Hepatocyte (in vitro differentiated cells): Measurements from ENCODE around the gene PDP2. TPM values are rescaled to one million over a fixed set of nuclear protein-coding genes. Genes with fewer than 3 reads are reported as not detected.

Experiments used
- DNase-seq: peaks from one replicate; pipeline ENCODE4 v3.0.0-alpha.2; 2016; ENCODE audit warnings: low spot score
- H2AFZ ChIP-seq: fragments of 200-600 bp; sonication (generic); 2 replicates; pipeline ENCODE4 v1.6.0; 2016; ENCODE audit warnings: antibody characterized with exemption, mild to moderate bottlenecking
- H3K27ac ChIP-seq: fragments of 200-600 bp; sonication (generic); 2 replicates; pipeline ENCODE4 v1.5.1; 2016; ENCODE audit warnings: mild to moderate bottlenecking
- H3K27me3 ChIP-seq: fragments of 200-600 bp; sonication (generic); 2 replicates; pipeline ENCODE4 v1.6.1; 2016
- H3K36me3 ChIP-seq: fragments of 200-600 bp; sonication (generic); replicated peaks from 2 replicates; pipeline ENCODE4 v1.5.1; 2016; ENCODE audit warnings: low read depth; ENCODE audit not compliant: insufficient read depth
- H3K4me1 ChIP-seq: fragments of 200-600 bp; sonication (generic); 2 replicates; pipeline ENCODE4 v1.5.1; 2016; ENCODE audit warnings: mild to moderate bottlenecking, moderate library complexity; ENCODE audit not compliant: insufficient read depth
- H3K4me2 ChIP-seq: fragments of 200-600 bp; sonication (generic); 2 replicates; pipeline ENCODE4 v1.6.0; 2016
- H3K4me3 ChIP-seq: fragments of 200-600 bp; sonication (generic); 2 replicates; pipeline ENCODE4 v1.5.1; 2016; ENCODE audit warnings: mild to moderate bottlenecking
- H3K79me2 ChIP-seq: fragments of 200-600 bp; sonication (generic); 2 replicates; pipeline ENCODE4 v1.6.0; 2017; ENCODE audit warnings: mild to moderate bottlenecking
- H3K9me2 ChIP-seq: fragments of 200-600 bp; sonication (generic); replicated peaks from 2 replicates; pipeline ENCODE4 v1.6.0; 2017; ENCODE audit warnings: mild to moderate bottlenecking; ENCODE audit not compliant: insufficient read depth
- H3K9me3 ChIP-seq: fragments of 200-600 bp; sonication (generic); 2 replicates; pipeline ENCODE4 v1.5.1; 2016; ENCODE audit warnings: low read depth, mild to moderate bottlenecking
- H4K20me1 ChIP-seq: fragments of 200-600 bp; sonication (generic); 2 replicates; pipeline ENCODE4 v1.6.0; 2016; ENCODE audit warnings: mild to moderate bottlenecking; ENCODE audit not compliant: insufficient read depth, poor library complexity, severe bottlenecking
- CTCF ChIP-seq: fragments of 200-600 bp; sonication (generic); IDR thresholded peaks from 2 replicates; pipeline ENCODE4 v1.5.1; 2016; ENCODE audit warnings: antibody characterized with exemption, mild to moderate bottlenecking; ENCODE audit not compliant: poor library complexity
- EZH2 ChIP-seq: fragments of 200-600 bp; sonication (generic); IDR thresholded peaks from 2 replicates; pipeline ENCODE4 v1.6.1; 2016; ENCODE audit warnings: antibody characterized with exemption, mild to moderate bottlenecking, borderline replicate concordance
- EZH2phosphoT487 ChIP-seq: fragments of 200-600 bp; sonication (generic); IDR thresholded peaks from one replicate; pipeline ENCODE4 v1.6.1; 2018; ENCODE audit warnings: antibody characterized with exemption, mild to moderate bottlenecking, low read depth, moderate library complexity; ENCODE audit not compliant: unreplicated experiment, severe bottlenecking
- WGBS: methylation state at CpG from one replicate; pipeline ENCODE4 v1.1.6; 2016; ENCODE audit warnings: low lambda C conversion rate; ENCODE audit errors: missing lambda C conversion rate; 5-methylcytosine and 5-hydroxymethylcytosine counted together
- polyA plus RNA-seq: library from polyadenylated mRNA; unstranded; fragments of >200 nt; fragmentation: Nextera tagmentation; extraction: Ambion mirVana; gene quantifications from 2 replicates; pipeline ENCODE4 v1.2.1, GENCODE V29; 2016
- total RNA-seq: library from RNA; depleted of rRNA; stranded (reverse); fragments of >200 nt; gene quantifications from 2 replicates; pipeline ENCODE4 v1.2.3, GENCODE V29; 2014

The PDP2 gene
- total and polyA plus RNA-seq, 2 experiments from 2014 or later, result 5.2 to 17.7 TPM

GRCh38 chr16:66899945-66900710, 19.8 kb downstream of the PDP2 start:
- Histone ChIP-seq H4K20me1 (no peaks in the 10 kb centered on the region), H3K4me3 (no peak overlapping the region), H3K9me3 (no peaks in the 10 kb centered on the region), H3K27me3 (no peaks in the 10 kb centered on the region), H2AFZ (peak overlapping the region; percentile 2), H3K4me1 (peaks cover 47% of the 10 kb centered on the region), H3K9me2 (no peaks in the 10 kb centered on the region), H3K79me2 (no peaks in the 10 kb centered on the region), H3K27ac (peak overlapping the region; percentile 92), H3K36me3 (no peaks in the 10 kb centered on the region), H3K4me2 (peak overlapping the region; percentile 26)
- TF ChIP-seq EZH2 (no peak), CTCF (no peak), EZH2phosphoT487 (no peak)
- WGBS, result 33% methylated on average over 9 of the region's 9 CpGs
- DNase-seq, result peak; percentile 92

- Histone ChIP-seq H2AFZ (no peak overlapping the region), H4K20me1 (no peaks in the 10 kb centered on the region), H3K9me3 (no peaks in the 10 kb centered on the region), H3K4me2 (no peak overlapping the region), H3K27me3 (no peaks in the 10 kb centered on the region), H3K27ac (peak overlapping the region; percentile 92), H3K4me3 (no peak overlapping the region), H3K36me3 (no peaks in the 10 kb centered on the region), H3K79me2 (no peaks in the 10 kb centered on the region), H3K4me1 (peaks cover 55% of the 10 kb centered on the region), H3K9me2 (no peaks in the 10 kb centered on the region)
- peak; percentile 49 for DNase-seq
- TF ChIP-seq CTCF (no peak), EZH2 (no peak), EZH2phosphoT487 (no peak)
- WGBS, result 59% methylated on average over 7 of the region's 7 CpGs
Measured at GRCh38 chr16:66900721-66901441, 20.6 kb downstream of the PDP2 start.

GRCh38 chr16:66901626-66902025, 21.3 kb downstream of the PDP2 start:
- no peaks in the 10 kb centered on the region for H3K79me2 ChIP-seq
- WGBS, result 94% methylated on average over 10 of the region's 10 CpGs
- no peaks in the 10 kb centered on the region for H4K20me1 ChIP-seq
- no peak overlapping the region for H2AFZ ChIP-seq
- H3K9me3 ChIP-seq, result no peaks in the 10 kb centered on the region
- no peaks in the 10 kb centered on the region for H3K36me3 ChIP-seq
- H3K4me3 ChIP-seq, result no peak overlapping the region
- H3K9me2 ChIP-seq, result no peaks in the 10 kb centered on the region
- no peak overlapping the region for H3K4me2 ChIP-seq
- H3K27me3 ChIP-seq, result no peaks in the 10 kb centered on the region
- H3K4me1 ChIP-seq, result peaks cover 58% of the 10 kb centered on the region
- no peak for DNase-seq
- H3K27ac ChIP-seq, result peak overlapping the region; percentile 92
- TF ChIP-seq EZH2phosphoT487, result no peak
- TF ChIP-seq CTCF, result no peak
- no peak for TF ChIP-seq EZH2
